Activated CD8-positive, alpha-beta T cell treated with anti-CD3 and anti-CD28 coated beads for 36 hours (primary cell): Measurements from ENCODE around the gene MAP3K13. TPM values are rescaled to one million over a fixed set of nuclear protein-coding genes. Genes with fewer than 3 reads are reported as not detected.

Experiments
- ATAC-seq: fragments of 200-7000 bp; cut with Tn5 transposase; one replicate; pipeline ENCODE4 v1.10.0; 2021; ENCODE audit warnings: mild to moderate bottlenecking, moderate library complexity
- CTCF ChIA-PET: fragments of 350-600 bp; sonication (Branson Sonifier 250); formaldehyde crosslinking; loops from one replicate; lab custom pipeline; 2021; ENCODE audit warnings: antibody characterized with exemption; lab: Charles Lee
- POLR2A ChIA-PET: fragments of 350-600 bp; sonication (Branson Sonifier 250); formaldehyde crosslinking; loops from one replicate; lab custom pipeline; 2021; ENCODE audit warnings: antibody characterized with exemption; lab: Charles Lee
- DNase-seq: peaks from one replicate; pipeline ENCODE4 v3.0.0-alpha.2; 2020
- H3K27ac Mint-ChIP-seq: one replicate; pipeline ENCODE4 v1.8.0; 2021; ENCODE audit warnings: mild to moderate bottlenecking, mixed read lengths
- H3K27me3 Mint-ChIP-seq: one replicate; pipeline ENCODE4 v1.8.0; 2021; ENCODE audit warnings: mixed read lengths
- H3K36me3 Mint-ChIP-seq: one replicate; pipeline ENCODE4 v1.8.0; 2021; ENCODE audit warnings: low read depth, mixed read lengths
- H3K4me1 Mint-ChIP-seq: one replicate; pipeline ENCODE4 v1.8.0; 2021; ENCODE audit warnings: low read depth, mixed read lengths
- H3K4me3 Mint-ChIP-seq: one replicate; pipeline ENCODE4 v1.8.0; 2021; ENCODE audit warnings: mild to moderate bottlenecking, moderate library complexity, mixed read lengths
- H3K9me3 Mint-ChIP-seq: one replicate; pipeline ENCODE4 v1.8.0; 2021; ENCODE audit warnings: mixed read lengths
- intact Hi-C: fragments of 100-400 bp; cut with micrococcal nuclease; formaldehyde crosslinking; loops from one replicate; pipeline ENCODE4 v1.10.0; 2022
- total RNA-seq, 2 experiments: library from RNA; stranded (reverse); gene quantifications; one replicate each; pipeline ENCODE4 v1.2.3, GENCODE V29; 2021
- TF ChIP-seq, protein P1 (sequence below): fragments of 200-600 bp; IDR thresholded peaks from one replicate; pipeline ENCODE4 v1.8.0; 2022; ENCODE audit warnings: antibody characterized with exemption, mild to moderate bottlenecking

MAP3K13 gene
- total RNA-seq, 2 experiments from 2014 or later = 8.9 to 10.2 TPM

DNA sequence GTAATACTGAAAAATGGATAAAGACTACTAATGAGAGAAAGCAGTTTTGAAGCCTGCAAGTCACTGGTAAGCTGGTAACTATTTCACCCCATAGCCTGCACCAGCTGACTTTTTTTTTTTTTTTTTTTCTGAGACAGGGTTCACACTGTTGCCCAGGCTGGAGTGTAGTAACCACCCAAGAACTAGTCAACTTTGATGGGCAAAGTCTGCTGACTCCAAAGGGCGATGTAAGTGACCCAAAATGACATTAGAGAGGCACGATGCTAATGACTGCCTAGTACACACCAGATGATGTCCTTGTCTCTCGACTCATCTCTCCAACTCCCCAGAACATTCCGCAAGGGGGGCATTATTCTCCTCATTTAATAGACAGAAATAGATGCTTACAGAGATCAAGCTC, 148.8 kb downstream of the MAP3K13 start:
- CTCF ChIA-PET = interaction anchor here (1.7 kb wide), 1 partner anchor 48 kb away, joined by 4 read pairs; no protein-coding TSS in a partner anchor
- TF ChIP-seq, protein P1, sequence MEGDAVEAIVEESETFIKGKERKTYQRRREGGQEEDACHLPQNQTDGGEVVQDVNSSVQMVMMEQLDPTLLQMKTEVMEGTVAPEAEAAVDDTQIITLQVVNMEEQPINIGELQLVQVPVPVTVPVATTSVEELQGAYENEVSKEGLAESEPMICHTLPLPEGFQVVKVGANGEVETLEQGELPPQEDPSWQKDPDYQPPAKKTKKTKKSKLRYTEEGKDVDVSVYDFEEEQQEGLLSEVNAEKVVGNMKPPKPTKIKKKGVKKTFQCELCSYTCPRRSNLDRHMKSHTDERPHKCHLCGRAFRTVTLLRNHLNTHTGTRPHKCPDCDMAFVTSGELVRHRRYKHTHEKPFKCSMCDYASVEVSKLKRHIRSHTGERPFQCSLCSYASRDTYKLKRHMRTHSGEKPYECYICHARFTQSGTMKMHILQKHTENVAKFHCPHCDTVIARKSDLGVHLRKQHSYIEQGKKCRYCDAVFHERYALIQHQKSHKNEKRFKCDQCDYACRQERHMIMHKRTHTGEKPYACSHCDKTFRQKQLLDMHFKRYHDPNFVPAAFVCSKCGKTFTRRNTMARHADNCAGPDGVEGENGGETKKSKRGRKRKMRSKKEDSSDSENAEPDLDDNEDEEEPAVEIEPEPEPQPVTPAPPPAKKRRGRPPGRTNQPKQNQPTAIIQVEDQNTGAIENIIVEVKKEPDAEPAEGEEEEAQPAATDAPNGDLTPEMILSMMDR = no peak
- intact Hi-C loops = no loop called here

DNA sequence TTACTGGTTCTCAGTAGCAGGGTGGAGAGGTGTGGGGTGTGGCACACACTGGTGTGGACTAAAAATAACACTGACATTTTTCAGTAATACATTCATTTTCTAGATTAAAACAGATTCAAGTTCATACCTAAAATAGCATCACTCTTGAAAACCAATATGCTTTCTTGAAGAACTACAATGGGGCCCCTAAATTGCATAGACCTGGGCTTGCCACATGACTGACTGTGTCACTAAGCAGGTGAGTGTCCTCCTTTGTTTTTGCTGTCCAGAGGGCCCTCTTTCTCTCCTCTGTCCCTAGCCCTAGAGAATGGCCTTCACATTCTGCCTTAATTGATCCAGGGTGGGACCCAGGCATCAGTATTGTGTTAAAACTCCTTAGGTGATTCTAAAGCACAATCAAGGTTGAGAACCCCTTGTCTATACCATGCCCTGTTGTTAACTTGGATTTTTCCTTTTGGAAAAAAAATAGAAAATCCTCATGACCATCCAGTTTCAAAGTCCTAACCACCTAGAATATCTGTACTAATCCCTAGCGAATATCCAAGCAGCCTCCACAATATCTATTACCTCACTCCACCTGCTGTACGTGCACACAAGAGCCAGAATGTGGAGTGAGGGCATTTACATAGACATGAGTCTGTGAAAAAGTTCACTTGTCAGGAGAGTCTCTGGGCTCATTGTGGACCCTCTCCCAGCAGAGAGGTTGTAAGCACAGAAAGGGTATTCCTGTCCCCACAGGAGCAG, 154.6 kb downstream of the MAP3K13 start:
- H3K9me3 Mint-ChIP-seq = no peaks in the 10 kb centered on the region
- H3K4me1 Mint-ChIP-seq = no peaks in the 10 kb centered on the region
- ChIA-PET POLR2A (no interaction called here), CTCF (no interaction called here)
- DNase-seq (no peak), ATAC-seq (no peak)
- H3K36me3 Mint-ChIP-seq = no peaks in the 10 kb centered on the region
- H3K27me3 Mint-ChIP-seq = peaks cover 12% of the 10 kb centered on the region
- TF ChIP-seq, protein P1 = no peak
- intact Hi-C loops = no loop called here
- no peak overlapping the region for H3K27ac Mint-ChIP-seq
- H3K4me3 Mint-ChIP-seq = no peak overlapping the region

More for the DNA sequence above, 148.8 kb downstream of the MAP3K13 start:
- no peaks in the 10 kb centered on the region for H3K36me3 Mint-ChIP-seq
- DNase-seq (no peak), ATAC-seq (no peak)
- POLR2A ChIA-PET = no interaction called here
- H3K9me3 Mint-ChIP-seq = no peaks in the 10 kb centered on the region
- no peak overlapping the region for H3K4me3 Mint-ChIP-seq
- peaks cover 6% of the 10 kb centered on the region for H3K27me3 Mint-ChIP-seq
- no peak overlapping the region for H3K27ac Mint-ChIP-seq
- H3K4me1 Mint-ChIP-seq = no peaks in the 10 kb centered on the region

DNA sequence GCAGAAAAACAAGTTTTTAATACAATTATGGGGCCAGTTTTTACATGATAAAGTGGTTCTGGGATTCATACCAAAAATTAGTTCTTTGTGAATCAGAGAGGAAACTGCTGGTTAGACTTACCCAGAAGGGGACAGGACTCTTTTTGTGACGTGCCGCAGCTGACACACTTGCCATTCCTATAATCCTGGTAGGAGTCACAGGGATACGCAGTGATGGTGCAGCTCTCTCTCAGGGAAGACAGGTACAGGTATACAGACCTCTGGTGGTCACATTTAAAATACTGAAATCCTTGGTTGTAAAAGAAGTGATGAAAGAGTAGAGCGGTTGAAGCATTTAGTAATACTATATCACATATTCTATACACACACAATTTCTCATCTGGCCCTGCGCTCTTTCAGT, 156.1 kb downstream of the MAP3K13 start:
- no peaks in the 10 kb centered on the region for H3K36me3 Mint-ChIP-seq
- CTCF ChIA-PET = no interaction called here
- no peaks in the 10 kb centered on the region for H3K4me1 Mint-ChIP-seq
- POLR2A ChIA-PET = interaction anchor here (0.6 kb wide), 1 partner anchor 744 kb away, joined by 3 read pairs; no protein-coding TSS in a partner anchor
- peaks cover 12% of the 10 kb centered on the region for H3K27me3 Mint-ChIP-seq
- no peaks in the 10 kb centered on the region for H3K9me3 Mint-ChIP-seq
- H3K4me3 Mint-ChIP-seq = no peak overlapping the region
- H3K27ac Mint-ChIP-seq = no peak overlapping the region
- ATAC-seq (no peak), DNase-seq (no peak)
- TF ChIP-seq, protein P1 = no peak
- intact Hi-C loops = no loop called here

DNA sequence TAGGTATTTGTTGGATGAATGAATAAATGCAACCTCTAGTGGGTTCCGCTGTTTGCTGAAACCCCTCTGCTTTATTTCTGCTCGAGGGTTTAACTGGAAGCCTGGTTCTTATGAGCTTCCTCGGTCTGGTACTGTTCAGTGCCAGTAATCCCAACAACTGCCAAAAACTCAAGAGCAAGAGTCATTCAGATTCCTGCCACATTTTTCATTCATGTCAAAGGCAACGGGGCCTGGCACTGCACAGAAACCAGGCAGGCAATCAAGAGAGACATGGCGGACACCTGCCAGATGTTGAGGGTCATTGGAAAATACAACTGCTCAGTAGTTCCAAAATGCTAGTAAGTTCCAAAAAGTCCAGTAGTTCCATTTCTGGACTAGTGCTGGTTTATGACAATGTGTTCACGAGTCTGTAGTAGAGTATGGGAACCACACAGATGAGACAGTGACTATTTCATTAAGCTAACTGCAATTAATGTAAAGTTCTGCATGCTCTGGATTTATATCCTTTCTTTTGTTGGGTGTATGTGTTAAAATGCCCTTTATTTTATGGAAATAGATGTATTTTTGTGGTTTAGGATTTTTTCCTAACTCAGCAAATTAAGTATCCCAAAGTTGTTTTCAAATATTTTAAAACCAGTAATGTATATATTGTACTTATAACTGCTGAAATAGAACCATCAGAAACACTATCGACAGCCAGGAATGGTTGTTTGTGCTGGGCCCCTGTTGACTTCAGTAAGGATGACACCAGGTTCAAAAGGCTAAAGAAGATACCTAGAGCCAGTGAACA, 158.6 kb downstream of the MAP3K13 start:
- TF ChIP-seq, protein P1 = no peak
- Mint-ChIP-seq H3K4me1 (no peaks in the 10 kb centered on the region), H3K27me3 (peaks cover 9% of the 10 kb centered on the region), H3K9me3 (no peaks in the 10 kb centered on the region), H3K36me3 (no peaks in the 10 kb centered on the region), H3K4me3 (no peak overlapping the region), H3K27ac (no peak overlapping the region)
- no peak for ATAC-seq
- POLR2A ChIA-PET = no interaction called here
- no peak for DNase-seq
- intact Hi-C loops = no loop called here
- CTCF ChIA-PET = interaction anchor here (1.5 to 1.9 kb wide), 2 partner anchors 54 to 139 kb away, joined by 3 to 8 read pairs; no protein-coding TSS in a partner anchor
